Measurements from ENCODE around the gene GRHL1. TPM values are rescaled to one million over a fixed set of nuclear protein-coding genes. Genes with fewer than 3 reads are reported as not detected.

GRHL1 gene
- polyA plus RNA-seq, 3 donors from 2014 or later = 0.52 to 1.9 (median 0.73) TPM

GRCh38 chr2:10047616-10048500 lies 96.4 kb downstream of the GRHL1 start:
- H3K36me3 Mint-ChIP-seq = peaks cover 7 to 24% (median 8%) of the 10 kb centered on the region in 3 donors
- no peak overlapping the region for H3K4me3 Mint-ChIP-seq
- no peak for DNase-seq
- H3K27me3 Mint-ChIP-seq (ENCODE audit: low read depth in 3 of 3) = peaks cover 7 to 25% (median 10%) of the 10 kb centered on the region in 3 donors
- H3K27ac Mint-ChIP-seq = peak overlapping the region in 3 of 6 donors; percentile 17 to 92 (median 51)
- H3K9me3 Mint-ChIP-seq = no peaks in the 10 kb centered on the region
- H3K4me1 Mint-ChIP-seq = peaks cover 11 to 45% of the 10 kb centered on the region in 2 donors

- Mint-ChIP-seq H3K9me3 (no peaks in the 10 kb centered on the region), H3K36me3 (peaks cover 7 to 30% (median 16%) of the 10 kb centered on the region in 3 donors), H3K27ac (peak overlapping the region in 4 of 6 donors; percentile 17 to 46 (median 40)), H3K27me3 (ENCODE audit: low read depth in 3 of 3) (peaks cover 7 to 21% (median 9%) of the 10 kb centered on the region in 3 donors), H3K4me3 (no peak overlapping the region), H3K4me1 (peaks cover 10 to 44% of the 10 kb centered on the region in 2 donors)
- DNase-seq = peak; percentile 46 to 61 (median 58)
Observed at GRCh38 chr2:10048501-10049171, 97.1 kb downstream of the GRHL1 start.

Other genes with a start within 250 kb of the GRHL1 start
- gene TAF1B, start 108.2 kb upstream of the GRHL1 start, polyA plus RNA-seq = 10 to 100 TPM in 2 of 3 donors, 1 to 10 TPM in 1; 8.7 to 21.8 (median 10.2) TPM
- 10 to 100 TPM; 10.5 to 18.8 (median 11.7) TPM for gene KLF11, start 91.9 kb downstream of the GRHL1 start, polyA plus RNA-seq
- gene CYS1, start 128.7 kb downstream of the GRHL1 start, polyA plus RNA-seq = not detected
- 10 to 100 TPM in 1 of 3 donors, 1 to 10 TPM in 2; 4.9 to 11.3 (median 9.8) TPM for gene RRM2, start 171.0 kb downstream of the GRHL1 start, polyA plus RNA-seq